Psoas muscle (tissue), 8 donors: Measurements from ENCODE around the gene GALT. TPM values are rescaled to one million over a fixed set of nuclear protein-coding genes. Genes with fewer than 3 reads are reported as not detected.

Experiments used
- ATAC-seq, 4 donors: fragments of 200-7000 bp; cut with Tn5 transposase; one replicate each; pipeline ENCODE4 v1.9.1; 2020; ENCODE audit warnings: moderate library complexity in 3 of 4, mild to moderate bottlenecking in 2 of 4
- DNase-seq, 2 donors: peaks; one replicate each; pipeline ENCODE4 v3.0.0-alpha.2; 2020
- H3K27ac ChIP-seq: fragments of 200-600 bp; one replicate; pipeline ENCODE4 v1.8.0; 2022
- H3K27me3 ChIP-seq, 3 donors: fragments of 200-600 bp in 1 of 3; one replicate each; pipeline versions ENCODE4 v1.6.1 to v1.8.0; 2013 to 2022; ENCODE audit warnings: low read length in 2 of 3, mild to moderate bottlenecking in 2 of 3, moderate library complexity in 1 of 3; ENCODE audit not compliant: insufficient read depth in 3 of 3
- H3K36me3 ChIP-seq, 2 donors: fragments of 200-600 bp in 1 of 2; one replicate each; pipeline versions ENCODE4 v1.6.1 to v1.8.0; 2013 to 2022; ENCODE audit warnings: low read depth in 1 of 2, mild to moderate bottlenecking in 1 of 2, moderate library complexity in 1 of 2; ENCODE audit not compliant: insufficient read depth in 1 of 2
- H3K4me1 ChIP-seq: fragments of 200-600 bp; one replicate; pipeline ENCODE4 v1.8.0; 2022
- H3K4me3 ChIP-seq: fragments of 200-600 bp; one replicate; pipeline ENCODE4 v1.8.0; 2022; ENCODE audit warnings: mild to moderate bottlenecking
- H3K9me3 ChIP-seq: fragments of 200-600 bp; one replicate; pipeline ENCODE4 v1.8.0; 2022
- CTCF ChIP-seq: fragments of 200-600 bp; IDR thresholded peaks from one replicate; pipeline ENCODE4 v1.8.0; 2022; ENCODE audit warnings: antibody characterized with exemption
- WGBS, 3 donors: extraction: QIAGEN DNeasy Blood & Tissue Kit; methylation state at CpG; one replicate each; pipeline versions ENCODE4 v1.1.6 to v1.1.7; 2013; 5-methylcytosine and 5-hydroxymethylcytosine counted together
- intact Hi-C, 2 donors: fragments of 100-400 bp; cut with DNase I; formaldehyde crosslinking; loops; one replicate each; pipeline versions ENCODE4 v1.11.0 to v1.14.2; 2022
- polyA plus RNA-seq, 3 donors: library from polyadenylated mRNA; stranded (reverse); fragments of 200-250 nt; gene quantifications; one replicate each; pipeline ENCODE4 v1.2.3, GENCODE V29; 2013
- total RNA-seq, 4 donors: library from RNA; stranded (reverse); fragmentation: NEBNext Ultra II Directional in 2 of 4; extraction: Animal tissue kit (Norgen Biotek cat#: 25700) in 2 of 4; gene quantifications; one replicate each; pipeline versions ENCODE4 v1.2.1 to v1.2.4, GENCODE V29; 2021 to 2023
- donor health status: healthy with polysubstance abuse.
- donor health status: DM: no; HTN: no; CAD: no; lungs with moderate emphysema.
- donor health status: Bipolar disorder and iron deficiency.
- donor health status: healthy.
- donor health status: DM: yes; HTN: yes; CAD: no.
- donor health status: DM: no; HTN: no; CAD: no.
- donor health status: DM: no; HTN: no; CAD: no.
- donor health status: DM: yes; HTN: yes; CAD: no.

Gene GALT
- total and polyA plus RNA-seq, 7 donors = 9.5 to 40.6 (median 17.7) TPM

- no peaks in the 10 kb centered on the region for H3K9me3 ChIP-seq
- H3K4me3 ChIP-seq = peak overlapping the region; percentile 82
- ATAC-seq = peak; percentile 88 to 92 (median 90)
- intact Hi-C loops = no loop called here
- 2 to 3% (median 3%) methylated on average over 37 to 55 of the region's 55 CpGs for WGBS, 3 donors
- peak; percentile 93 to 97 for DNase-seq
- peaks cover 8% of the 10 kb centered on the region for H3K4me1 ChIP-seq
- no peak for TF ChIP-seq CTCF
- H3K27me3 ChIP-seq = no peaks in the 10 kb centered on the region
- H3K27ac ChIP-seq = peak overlapping the region; percentile 94
- peaks cover 0 to 19% of the 10 kb centered on the region in 2 donors for H3K36me3 ChIP-seq
These were observed 19.1 kb downstream of the GALT start for GRCh38 chr9:34665381-34666250.

- Histone ChIP-seq H3K4me3 (no peak overlapping the region), H3K27ac (no peak overlapping the region), H3K36me3 (peaks cover 0 to 10% of the 10 kb centered on the region in 2 donors), H3K9me3 (no peaks in the 10 kb centered on the region), H3K4me1 (peaks cover 8% of the 10 kb centered on the region), H3K27me3 (no peaks in the 10 kb centered on the region)
- intact Hi-C loops = no loop called here
- WGBS, 3 donors = 67 to 87% (median 79%) methylated on average over 5 of the region's 5 CpGs
- ATAC-seq (no peak), DNase-seq (no peak)
- TF ChIP-seq CTCF = no peak
These were observed 23.5 kb downstream of the GALT start for GRCh38 chr9:34669809-34670562.

- DNase-seq (no peak), ATAC-seq (no peak)
- Histone ChIP-seq H3K27ac (no peak overlapping the region), H3K4me3 (no peak overlapping the region), H3K4me1 (peaks cover 7% of the 10 kb centered on the region), H3K36me3 (peaks cover 0 to 10% of the 10 kb centered on the region in 2 donors), H3K27me3 (no peaks in the 10 kb centered on the region), H3K9me3 (no peaks in the 10 kb centered on the region)
- 93 to 100% (median 96%) methylated on average over 1 of the region's 1 CpG for WGBS, 3 donors
- intact Hi-C loops = no loop called here
- TF ChIP-seq CTCF = no peak
These were observed 24.8 kb downstream of the GALT start for GRCh38 chr9:34671307-34671706.

- ATAC-seq (peak in 2 of 4 donors; percentile 45 to 46), DNase-seq (no peak)
- Histone ChIP-seq H3K9me3 (no peaks in the 10 kb centered on the region), H3K4me1 (peaks cover 7% of the 10 kb centered on the region), H3K27me3 (no peaks in the 10 kb centered on the region), H3K27ac (no peak overlapping the region), H3K4me3 (no peak overlapping the region), H3K36me3 (no peaks in the 10 kb centered on the region)
- 72 to 80% (median 78%) methylated on average over 3 of the region's 3 CpGs for WGBS, 3 donors
- intact Hi-C loops = no loop called here
- no peak for TF ChIP-seq CTCF
These were observed 28.0 kb downstream of the GALT start for GRCh38 chr9:34674440-34674839.
